Subcutaneous abdominal adipose tissue (tissue), 5 donors: ENCODE results near the gene FNIP2.

Experiments used
- H3K27ac ChIP-seq: one replicate; pipeline ENCODE4 v1.7.0; 2013; ENCODE audit warnings: low read depth, mild to moderate bottlenecking, inconsistent platforms, low read length, moderate library complexity
- H3K27me3 ChIP-seq, 5 donors: one replicate each; pipeline ENCODE4 v1.7.0; 2013; ENCODE audit warnings: low read length in 5 of 5, inconsistent platforms in 1 of 5; ENCODE audit not compliant: control insufficient read depth in 5 of 5, insufficient read depth in 4 of 5
- H3K36me3 ChIP-seq, 5 donors: one replicate each; pipeline ENCODE4 v1.7.0; 2013; ENCODE audit warnings: low read length in 5 of 5; ENCODE audit not compliant: control insufficient read depth in 5 of 5, insufficient read depth in 5 of 5
- H3K4me1 ChIP-seq, 5 donors: one replicate each; pipeline ENCODE4 v1.7.0; 2013; ENCODE audit warnings: low read length in 5 of 5, mild to moderate bottlenecking in 3 of 5, moderate library complexity in 1 of 5; ENCODE audit not compliant: control insufficient read depth in 5 of 5, insufficient read depth in 5 of 5
- H3K4me3 ChIP-seq, 5 donors: one replicate each; pipeline ENCODE4 v1.7.0; 2013; ENCODE audit warnings: low read length in 5 of 5, low read depth in 1 of 5
- H3K9ac ChIP-seq, 5 donors: one replicate each; pipeline ENCODE4 v1.7.0; 2013; ENCODE audit warnings: low read length in 5 of 5, mild to moderate bottlenecking in 4 of 5, moderate library complexity in 3 of 5
- H3K9me3 ChIP-seq, 5 donors: one replicate each; pipeline ENCODE4 v1.7.0; 2013; ENCODE audit warnings: low read length in 5 of 5; ENCODE audit not compliant: control insufficient read depth in 5 of 5
- donor health status: healthy.
- donor health status: healthy.
- donor health status: healthy.
- donor health status: healthy.
- donor health status: healthy.

The FNIP2 gene

DNA sequence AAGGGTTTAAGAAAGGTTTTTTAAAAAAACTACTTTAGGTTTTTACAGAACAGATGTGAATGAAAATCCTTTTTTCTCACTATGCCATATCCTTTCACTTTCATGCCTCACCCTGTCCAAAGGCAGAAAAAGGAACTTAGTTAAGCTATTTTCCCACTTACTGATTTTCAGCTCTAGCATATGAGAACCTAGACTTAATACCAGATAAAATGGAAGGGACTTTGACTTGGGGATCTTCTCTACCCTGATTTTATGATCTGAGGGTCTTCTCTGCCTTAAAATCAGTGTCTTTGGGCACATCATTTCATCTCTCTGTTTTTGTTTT, 42.4 kb downstream of the FNIP2 start:
- Histone ChIP-seq H3K9ac (peak overlapping the region in 3 of 5 donors; percentile 22 to 59 (median 40)), H3K4me1 (peaks cover 14 to 47% (median 38%) of the 10 kb centered on the region in 5 donors), H3K9me3 (no peaks in the 10 kb centered on the region), H3K27ac (peak overlapping the region; percentile 91), H3K36me3 (no peaks in the 10 kb centered on the region), H3K4me3 (no peak overlapping the region), H3K27me3 (peaks cover 0 to 3% (median 0%) of the 10 kb centered on the region in 5 donors)

DNA sequence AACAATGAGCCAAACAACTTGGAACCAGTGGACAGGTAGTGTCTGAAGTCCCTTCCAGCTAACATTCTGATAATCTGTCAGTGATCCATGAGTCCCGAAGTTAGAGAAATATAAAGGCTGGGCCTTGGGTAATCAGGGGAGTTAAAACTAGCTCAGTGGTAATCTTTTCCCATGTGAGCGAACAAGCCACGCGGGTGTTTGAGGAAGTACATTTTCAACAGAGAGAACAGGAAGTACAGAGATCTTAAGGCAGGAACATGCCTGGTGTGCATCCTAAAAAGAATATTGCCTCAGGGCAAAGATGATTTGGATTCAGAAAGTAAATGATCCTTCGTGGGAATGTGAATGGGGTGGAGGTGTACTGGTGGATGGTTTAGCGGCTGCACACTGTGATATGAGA, 42.9 kb downstream of the FNIP2 start:
- Histone ChIP-seq H3K27ac (peak overlapping the region; percentile 91), H3K4me1 (peaks cover 14 to 46% (median 38%) of the 10 kb centered on the region in 5 donors), H3K9me3 (no peaks in the 10 kb centered on the region), H3K4me3 (no peak overlapping the region), H3K9ac (no peak overlapping the region), H3K27me3 (peaks cover 0 to 3% (median 0%) of the 10 kb centered on the region in 5 donors), H3K36me3 (no peaks in the 10 kb centered on the region)

DNA sequence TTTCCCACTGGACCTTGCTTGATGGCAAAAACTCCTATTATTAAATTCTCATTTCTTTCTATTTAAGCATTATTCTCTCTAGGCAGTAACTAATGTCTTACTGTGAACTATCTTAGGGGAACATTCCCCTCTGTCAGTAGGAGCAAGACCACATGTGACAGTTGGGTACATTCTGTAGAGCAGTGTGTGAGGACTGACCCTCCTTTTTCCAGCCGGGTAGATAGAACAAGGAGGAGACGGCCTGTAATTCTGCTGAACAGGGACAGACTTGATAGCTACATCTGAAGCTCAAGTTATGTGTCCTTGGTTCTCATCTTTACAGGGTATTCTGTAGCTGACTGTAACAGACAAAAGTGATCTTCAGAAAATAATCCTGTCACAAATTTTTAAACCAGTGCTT, 43.3 kb downstream of the FNIP2 start:
- H3K4me1 ChIP-seq, result peaks cover 14 to 47% (median 38%) of the 10 kb centered on the region in 5 donors
- H3K36me3 ChIP-seq, result no peaks in the 10 kb centered on the region
- peaks cover 0 to 3% (median 0%) of the 10 kb centered on the region in 5 donors for H3K27me3 ChIP-seq
- no peak overlapping the region for H3K4me3 ChIP-seq
- peak overlapping the region; percentile 91 for H3K27ac ChIP-seq
- H3K9me3 ChIP-seq, result no peaks in the 10 kb centered on the region
- H3K9ac ChIP-seq, result no peak overlapping the region

DNA sequence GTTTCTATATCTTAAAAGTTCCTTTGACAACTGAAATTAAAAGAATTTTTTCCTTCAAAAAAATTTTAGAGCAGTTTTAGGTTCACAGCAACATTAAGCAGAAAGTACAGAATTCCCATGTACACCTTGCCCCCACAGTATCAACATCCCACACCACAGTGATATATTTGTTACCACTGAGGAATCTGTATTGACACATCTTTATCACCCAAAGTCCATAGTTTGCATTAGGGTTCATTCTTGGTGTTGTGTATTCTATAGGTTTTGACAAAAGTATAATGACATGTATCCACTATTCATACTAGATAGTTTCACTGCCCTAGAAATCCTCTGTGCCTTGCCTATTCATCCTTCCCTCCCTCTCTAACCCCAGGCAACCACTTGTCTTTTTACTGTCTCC, 43.7 kb downstream of the FNIP2 start:
- H3K36me3 ChIP-seq, result no peaks in the 10 kb centered on the region
- H3K27me3 ChIP-seq, result peaks cover 0 to 3% (median 0%) of the 10 kb centered on the region in 5 donors
- H3K27ac ChIP-seq, result peak overlapping the region; percentile 91
- no peak overlapping the region for H3K9ac ChIP-seq
- H3K9me3 ChIP-seq, result no peaks in the 10 kb centered on the region
- no peak overlapping the region for H3K4me3 ChIP-seq
- H3K4me1 ChIP-seq, result peaks cover 14 to 51% (median 38%) of the 10 kb centered on the region in 5 donors

DNA sequence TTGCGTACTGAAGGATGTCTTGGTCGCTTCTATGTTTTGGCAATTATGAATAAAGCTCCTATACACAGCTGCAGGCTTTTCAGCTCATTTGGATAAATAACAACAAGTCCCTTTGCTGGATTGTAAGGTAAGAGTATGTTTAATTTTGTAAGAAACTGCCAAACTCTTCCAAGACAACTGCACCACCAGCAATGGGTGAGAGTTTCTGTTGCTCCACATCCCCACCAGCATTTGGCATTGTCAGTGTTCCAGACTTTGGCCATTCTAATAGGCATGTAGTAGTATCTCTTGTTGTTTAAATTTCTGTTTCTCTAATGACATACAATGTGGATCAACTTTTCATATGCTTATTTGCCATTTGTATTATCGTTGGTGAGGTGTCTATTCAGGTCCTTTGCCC, 44.3 kb downstream of the FNIP2 start:
- Histone ChIP-seq H3K9me3 (no peaks in the 10 kb centered on the region), H3K9ac (no peak overlapping the region), H3K27me3 (peaks cover 0 to 3% (median 0%) of the 10 kb centered on the region in 5 donors), H3K4me1 (peaks cover 14 to 56% (median 43%) of the 10 kb centered on the region in 5 donors), H3K36me3 (no peaks in the 10 kb centered on the region), H3K4me3 (no peak overlapping the region), H3K27ac (peak overlapping the region; percentile 91)

DNA sequence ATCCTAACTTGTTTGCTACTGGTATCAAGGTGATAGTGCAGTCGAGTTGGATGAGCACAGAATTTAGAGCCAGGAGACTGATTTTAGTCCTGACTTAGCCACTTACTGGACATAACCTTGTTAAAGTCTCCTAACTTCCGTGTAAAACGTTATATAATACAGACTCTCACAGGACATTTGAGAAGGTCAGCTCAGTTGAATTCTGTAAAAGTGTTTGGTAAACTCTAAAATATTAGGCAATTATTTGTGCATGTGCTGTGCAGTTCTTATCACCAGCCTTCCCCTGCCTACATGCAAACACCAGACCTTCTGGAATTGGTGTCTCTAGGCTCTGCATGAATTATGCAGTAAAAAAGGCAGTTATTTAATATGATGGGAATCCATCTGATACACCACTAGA, 45.4 kb downstream of the FNIP2 start:
- Histone ChIP-seq H3K9me3 (no peaks in the 10 kb centered on the region), H3K36me3 (no peaks in the 10 kb centered on the region), H3K4me1 (peaks cover 14 to 63% (median 47%) of the 10 kb centered on the region in 5 donors), H3K27ac (peak overlapping the region; percentile 74), H3K27me3 (peaks cover 0 to 3% (median 0%) of the 10 kb centered on the region in 5 donors), H3K4me3 (no peak overlapping the region), H3K9ac (no peak overlapping the region)

DNA sequence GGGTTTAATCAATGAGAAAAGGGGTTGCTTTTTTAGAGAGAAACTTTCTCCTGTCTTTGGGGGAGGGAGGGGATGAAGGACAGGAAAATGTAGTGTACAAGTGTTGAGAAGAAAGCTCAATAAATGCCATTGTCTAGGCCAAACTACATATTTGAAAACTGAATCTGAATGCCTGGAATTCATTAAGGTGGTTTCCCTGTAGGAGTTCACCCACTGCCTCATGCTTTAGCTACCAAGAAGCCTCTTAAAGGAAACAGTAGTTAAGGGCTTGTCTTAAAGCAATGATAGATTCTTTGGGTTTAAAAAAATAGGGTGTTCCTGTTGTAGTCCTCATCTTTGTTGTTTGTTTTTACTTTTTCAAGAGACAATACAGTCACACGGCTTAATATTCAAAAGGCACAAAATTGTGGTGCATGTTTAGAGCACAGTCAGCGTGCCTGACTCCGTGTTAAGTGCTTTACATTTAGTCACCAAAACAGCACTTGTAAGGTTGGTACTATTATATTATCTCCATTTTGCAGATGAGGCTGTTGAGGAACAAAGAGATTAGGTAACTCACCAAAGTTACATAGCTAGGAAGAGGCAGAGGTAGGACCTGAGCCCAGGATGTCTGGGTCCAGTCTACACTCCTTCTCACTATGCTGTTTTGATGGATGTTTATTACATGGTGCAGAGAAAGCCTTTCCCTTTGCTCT, 46.0 kb downstream of the FNIP2 start:
- Histone ChIP-seq H3K36me3 (no peaks in the 10 kb centered on the region), H3K9me3 (no peaks in the 10 kb centered on the region), H3K4me3 (no peak overlapping the region), H3K27ac (peak overlapping the region; percentile 74), H3K9ac (no peak overlapping the region), H3K4me1 (peaks cover 14 to 64% (median 48%) of the 10 kb centered on the region in 5 donors), H3K27me3 (peaks cover 0 to 3% (median 0%) of the 10 kb centered on the region in 5 donors)

DNA sequence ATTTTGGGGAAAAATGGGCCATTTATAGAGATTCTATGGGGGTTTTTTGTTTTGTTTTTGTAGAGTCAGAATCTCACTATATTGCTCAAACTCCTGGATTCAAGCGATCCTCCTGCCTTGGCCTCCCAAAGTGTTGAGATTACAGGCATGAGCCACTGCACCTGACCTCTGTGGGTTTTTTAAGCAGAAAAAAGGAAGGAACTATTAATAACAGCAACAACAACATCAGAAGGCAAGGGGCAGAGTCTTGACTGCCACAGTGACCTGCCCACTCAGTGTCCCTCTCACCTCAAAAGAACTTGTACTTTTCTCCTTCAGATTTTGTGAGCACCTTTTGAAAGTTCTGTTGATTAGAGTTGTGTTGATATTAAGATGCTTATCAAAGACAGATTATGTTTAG, 48.1 kb downstream of the FNIP2 start:
- Histone ChIP-seq H3K27ac (peak overlapping the region; percentile 73), H3K4me1 (peaks cover 9 to 65% (median 49%) of the 10 kb centered on the region in 5 donors), H3K27me3 (no peaks in the 10 kb centered on the region), H3K9ac (no peak overlapping the region), H3K4me3 (no peak overlapping the region), H3K9me3 (no peaks in the 10 kb centered on the region), H3K36me3 (no peaks in the 10 kb centered on the region)

DNA sequence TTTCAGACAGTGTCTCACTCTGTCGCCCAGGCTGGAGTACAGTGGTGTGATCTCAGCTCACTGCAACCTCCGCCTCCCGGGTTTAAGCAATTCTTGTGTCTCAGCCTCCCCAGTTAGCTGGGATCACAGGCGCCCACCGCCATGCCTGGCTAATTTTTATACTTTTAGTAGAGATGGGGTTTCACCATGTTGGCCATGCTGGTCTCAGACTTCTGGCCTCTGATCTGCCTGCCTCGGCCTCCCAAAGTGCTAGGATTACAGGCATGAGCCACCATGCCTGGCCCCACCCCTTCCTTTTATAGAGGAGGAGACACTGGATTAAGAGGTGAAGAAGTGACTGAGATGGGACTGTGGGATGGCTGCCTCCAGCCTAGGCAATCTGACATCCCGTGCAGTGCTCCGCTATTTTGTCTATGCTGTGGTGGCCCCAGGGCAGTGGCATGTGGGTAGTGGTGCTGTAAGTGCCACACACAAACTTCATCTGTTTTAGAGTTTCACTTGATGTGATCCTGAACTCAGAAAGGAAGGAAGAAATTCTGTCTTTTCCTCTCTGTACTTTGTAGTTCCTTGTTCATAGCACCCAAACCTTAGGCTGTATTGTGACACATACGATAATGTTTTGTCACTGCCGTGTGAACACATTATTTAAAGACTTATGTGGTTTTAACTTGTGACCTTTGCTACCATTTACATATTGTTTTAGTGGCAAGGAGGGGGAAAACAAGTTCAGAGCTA, 48.9 kb downstream of the FNIP2 start:
- H3K27me3 ChIP-seq, result no peaks in the 10 kb centered on the region
- H3K9ac ChIP-seq, result peak overlapping the region in 1 of 5 donors; percentile 35
- H3K4me3 ChIP-seq, result no peak overlapping the region
- peaks cover 9 to 67% (median 50%) of the 10 kb centered on the region in 5 donors for H3K4me1 ChIP-seq
- no peaks in the 10 kb centered on the region for H3K9me3 ChIP-seq
- peak overlapping the region; percentile 73 for H3K27ac ChIP-seq
- no peaks in the 10 kb centered on the region for H3K36me3 ChIP-seq

DNA sequence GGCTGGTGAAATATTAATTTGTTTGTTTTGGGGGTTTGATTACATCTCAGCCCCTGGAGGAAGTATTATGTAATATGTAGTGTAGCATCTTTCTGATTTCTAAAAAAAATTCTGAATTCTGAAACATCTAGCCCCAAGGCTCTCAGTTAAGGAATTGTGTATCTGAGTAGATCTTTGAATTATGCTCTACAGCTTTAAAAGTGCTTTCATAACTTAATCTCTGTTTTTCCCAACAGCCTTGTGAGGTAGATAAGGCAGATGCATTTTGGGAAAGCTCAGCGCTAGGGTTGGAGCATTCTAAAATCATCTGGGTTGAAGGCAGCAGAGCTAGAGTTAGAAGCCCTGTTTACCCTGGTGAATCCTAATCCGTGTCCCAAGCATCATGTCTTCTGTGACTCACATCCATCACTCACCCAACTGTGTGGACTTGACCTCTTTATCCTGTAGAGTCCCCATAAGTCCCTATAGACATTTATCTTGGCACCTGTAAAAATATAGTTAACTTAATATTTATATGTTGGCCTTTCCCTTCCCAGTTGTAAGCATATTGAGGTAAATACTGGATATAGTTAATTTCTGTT, 49.8 kb downstream of the FNIP2 start:
- H3K27ac ChIP-seq, result peak overlapping the region; percentile 73
- no peaks in the 10 kb centered on the region for H3K9me3 ChIP-seq
- no peak overlapping the region for H3K4me3 ChIP-seq
- H3K9ac ChIP-seq, result peak overlapping the region in 1 of 5 donors; percentile 35
- H3K4me1 ChIP-seq, result peaks cover 9 to 73% (median 52%) of the 10 kb centered on the region in 5 donors
- no peaks in the 10 kb centered on the region for H3K27me3 ChIP-seq
- H3K36me3 ChIP-seq, result no peaks in the 10 kb centered on the region
